A673 (cell line): ENCODE results near the gene CDCA4. TPM values are rescaled to one million over a fixed set of nuclear protein-coding genes. Genes with fewer than 3 reads are reported as not detected.

Experiments
- BruUV-seq: library from RNA; stranded (reverse); fragments of 400-500 nt; replicated peaks from 2 replicates; lab custom pipeline; 2021; lab: Mats Ljungman, UMichigan
- CTCF ChIA-PET: fragments of 300-600 bp; sonication (Branson Sonifier 250); formaldehyde crosslinking; loops from one replicate; lab custom pipeline; 2022; ENCODE audit warnings: antibody characterized with exemption; lab: Charles Lee
- POLR2A ChIA-PET: fragments of 300-600 bp; sonication (Branson Sonifier 250); formaldehyde crosslinking; loops from one replicate; lab custom pipeline; 2022; ENCODE audit warnings: antibody characterized with exemption; ENCODE audit not compliant: low non-redundant PET; lab: Charles Lee
- DNase-seq: peaks from one replicate; pipeline ENCODE4 v3.0.0-alpha.2; 2015; ENCODE audit warnings: low spot score
- H3K27ac ChIP-seq: fragments of 200-600 bp; sonication (generic); 2 replicates; pipeline ENCODE4 v1.5.1; 2016; ENCODE audit warnings: mixed run types, low read depth, mild to moderate bottlenecking, mixed read lengths, antibody characterized with exemption, low read length; ENCODE audit not compliant: poor library complexity, severe bottlenecking
- H3K27me3 ChIP-seq: fragments of 200-600 bp; sonication (generic); replicated peaks from 2 replicates; pipeline ENCODE4 v1.6.1; 2017; ENCODE audit warnings: mixed run types, low read depth, mild to moderate bottlenecking, mixed read lengths, antibody characterized with exemption, low read length; ENCODE audit not compliant: insufficient read depth, poor library complexity
- H3K36me3 ChIP-seq: fragments of 200-600 bp; sonication (generic); 2 replicates; pipeline ENCODE4 v1.6.1; 2016; ENCODE audit warnings: mixed run types, mild to moderate bottlenecking, mixed read lengths, antibody characterized with exemption, low read length; ENCODE audit not compliant: insufficient read depth, poor library complexity, severe bottlenecking
- H3K4me1 ChIP-seq: fragments of 200-600 bp; sonication (generic); 2 replicates; pipeline ENCODE4 v1.6.1; 2017; ENCODE audit warnings: mixed run types, mild to moderate bottlenecking, mixed read lengths, antibody characterized with exemption, low read length; ENCODE audit not compliant: insufficient read depth, poor library complexity, severe bottlenecking
- H3K4me3 ChIP-seq: fragments of 200-600 bp; sonication (generic); 2 replicates; pipeline ENCODE4 v1.5.1; 2016; ENCODE audit warnings: low read depth, mixed run types, mild to moderate bottlenecking, mixed read lengths, low read length; ENCODE audit not compliant: poor library complexity, severe bottlenecking
- H3K9me3 ChIP-seq: fragments of 200-600 bp; sonication (generic); 2 replicates; pipeline ENCODE4 v1.6.1; 2016; ENCODE audit warnings: mixed run types, low read depth, mild to moderate bottlenecking, mixed read lengths, antibody characterized with exemption, low read length; ENCODE audit not compliant: poor library complexity, severe bottlenecking
- EZH2 ChIP-seq: fragments of 200-600 bp; sonication (generic); IDR thresholded peaks from 2 replicates; pipeline ENCODE4 v1.6.1; 2017; ENCODE audit warnings: borderline replicate concordance, low read depth, mild to moderate bottlenecking, mixed read lengths, antibody characterized with exemption, low read length; ENCODE audit not compliant: poor library complexity, severe bottlenecking
- intact Hi-C: fragments of 100-400 bp; cut with micrococcal nuclease; formaldehyde crosslinking; loops from one replicate; pipeline ENCODE4 v1.10.0; 2022; ENCODE audit not compliant: unreplicated experiment
- total RNA-seq: library from RNA; stranded (reverse); gene quantifications from 2 replicates; pipeline ENCODE4 v1.2.3, GENCODE V29; 2021
- TF ChIP-seq, protein P1 (sequence below): fragments of 300-800, 200-600 bp; sonication (generic); conservative IDR thresholded peaks from 2 replicates; pipeline ENCODE4 v1.5.1; 2017; ENCODE audit warnings: low read depth, mild to moderate bottlenecking, antibody characterized with exemption, low read length, moderate library complexity, mixed read lengths

The CDCA4 gene
- total RNA-seq, 1 experiment from 2014 or later, result 49.7 TPM

DNA sequence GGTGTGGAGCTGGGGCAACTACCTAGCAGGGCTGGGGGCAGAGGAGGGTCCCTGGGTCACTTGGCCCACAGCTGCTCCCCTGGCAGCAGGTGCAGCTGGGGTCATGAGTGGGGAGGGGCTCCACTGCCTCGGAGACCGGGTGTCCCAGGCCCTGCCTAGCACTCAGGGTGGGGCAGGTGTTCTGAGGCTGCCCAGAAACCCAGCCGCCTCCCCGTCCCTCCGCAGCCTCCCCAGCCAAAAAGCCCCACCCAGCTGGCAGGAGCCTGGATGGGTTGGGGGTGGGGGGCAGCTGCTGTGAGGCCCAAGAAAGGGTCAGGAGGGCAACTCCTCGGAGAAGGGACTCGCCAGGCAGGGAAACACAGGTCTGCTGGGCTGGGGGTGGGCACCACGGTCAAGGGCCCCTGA lies 53.9 kb downstream of the CDCA4 start:
- ChIA-PET POLR2A (no interaction called here), CTCF (no interaction called here)
- intact Hi-C loops, result no loop called here
- H3K27me3 ChIP-seq, result no peaks in the 10 kb centered on the region
- H3K36me3 ChIP-seq, result no peaks in the 10 kb centered on the region
- no peak for TF ChIP-seq EZH2
- TF ChIP-seq, protein P1, sequence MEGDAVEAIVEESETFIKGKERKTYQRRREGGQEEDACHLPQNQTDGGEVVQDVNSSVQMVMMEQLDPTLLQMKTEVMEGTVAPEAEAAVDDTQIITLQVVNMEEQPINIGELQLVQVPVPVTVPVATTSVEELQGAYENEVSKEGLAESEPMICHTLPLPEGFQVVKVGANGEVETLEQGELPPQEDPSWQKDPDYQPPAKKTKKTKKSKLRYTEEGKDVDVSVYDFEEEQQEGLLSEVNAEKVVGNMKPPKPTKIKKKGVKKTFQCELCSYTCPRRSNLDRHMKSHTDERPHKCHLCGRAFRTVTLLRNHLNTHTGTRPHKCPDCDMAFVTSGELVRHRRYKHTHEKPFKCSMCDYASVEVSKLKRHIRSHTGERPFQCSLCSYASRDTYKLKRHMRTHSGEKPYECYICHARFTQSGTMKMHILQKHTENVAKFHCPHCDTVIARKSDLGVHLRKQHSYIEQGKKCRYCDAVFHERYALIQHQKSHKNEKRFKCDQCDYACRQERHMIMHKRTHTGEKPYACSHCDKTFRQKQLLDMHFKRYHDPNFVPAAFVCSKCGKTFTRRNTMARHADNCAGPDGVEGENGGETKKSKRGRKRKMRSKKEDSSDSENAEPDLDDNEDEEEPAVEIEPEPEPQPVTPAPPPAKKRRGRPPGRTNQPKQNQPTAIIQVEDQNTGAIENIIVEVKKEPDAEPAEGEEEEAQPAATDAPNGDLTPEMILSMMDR, result no peak
- no peak overlapping the region for H3K27ac ChIP-seq
- no peak overlapping the region for H3K4me3 ChIP-seq
- no peaks in the 10 kb centered on the region for H3K9me3 ChIP-seq
- DNase-seq, result no peak
- BruUV-seq, result no TSS peak
- peaks cover 12% of the 10 kb centered on the region for H3K4me1 ChIP-seq

DNA sequence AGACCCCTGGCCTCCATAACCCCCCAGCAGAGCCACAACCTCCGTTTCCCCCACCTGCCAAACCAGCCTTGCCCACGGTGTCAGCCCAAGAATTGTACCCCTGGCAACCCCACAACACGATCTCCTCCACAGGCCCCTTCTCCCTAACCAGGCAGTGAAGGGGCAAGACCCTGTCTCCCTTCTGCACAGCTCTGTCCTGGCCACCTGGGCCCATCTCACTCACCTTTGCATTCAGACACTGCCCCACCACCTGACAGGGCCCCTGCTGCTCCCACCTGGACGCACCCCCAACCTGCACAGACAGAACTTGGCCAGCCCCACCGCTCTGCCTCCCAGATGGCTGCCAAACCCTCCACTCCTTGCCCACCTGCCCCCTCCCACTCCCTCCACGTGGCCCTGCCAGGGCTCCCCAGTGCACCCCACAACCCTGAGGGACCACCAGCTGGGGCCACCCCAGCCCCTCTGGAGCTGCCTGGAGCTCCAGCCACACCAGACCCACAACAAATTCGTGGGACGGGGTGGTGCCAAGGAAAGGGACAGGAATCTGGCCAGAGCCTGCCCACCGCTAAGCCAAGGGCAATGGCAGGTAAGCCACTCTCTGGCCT lies 54.5 kb downstream of the CDCA4 start:
- CTCF ChIA-PET, result no interaction called here

DNA sequence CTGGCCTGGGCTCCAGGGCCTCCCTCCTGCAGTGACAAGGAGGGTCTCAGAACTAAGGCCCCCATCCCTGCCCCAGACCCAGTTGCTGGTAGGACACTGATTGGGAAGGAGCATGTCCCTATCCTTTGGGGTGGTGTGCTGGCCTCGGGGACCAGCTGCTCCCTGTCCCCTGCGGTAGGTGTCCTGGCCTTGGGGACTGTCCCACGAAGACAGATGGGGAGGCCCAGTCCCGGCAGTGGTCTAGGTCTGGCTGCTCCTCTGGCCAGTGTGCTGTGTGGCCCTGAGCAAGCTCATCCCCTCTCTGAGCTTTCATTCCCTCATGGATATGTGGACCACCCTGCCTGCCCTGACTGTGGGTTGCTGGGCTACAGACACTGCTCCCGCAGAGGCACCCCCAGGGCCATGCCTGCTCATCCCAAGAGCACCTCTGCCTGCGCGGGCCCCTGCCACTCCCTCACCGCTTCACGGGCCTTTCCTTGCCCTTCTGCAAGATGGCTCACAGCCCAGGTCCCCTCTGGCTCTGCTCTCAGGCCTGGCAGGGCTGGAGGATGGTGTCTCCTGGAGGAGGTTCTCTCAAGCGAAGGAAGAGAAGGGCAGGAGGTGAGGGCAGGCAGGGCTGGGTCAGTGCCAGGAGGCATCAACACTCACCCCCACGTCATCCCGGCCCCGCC lies 55.2 kb downstream of the CDCA4 start:
- CTCF ChIA-PET, result no interaction called here

More for the DNA sequence above, 54.5 kb downstream of the CDCA4 start:
- Histone ChIP-seq H3K27ac (no peak overlapping the region), H3K27me3 (no peaks in the 10 kb centered on the region), H3K4me1 (peaks cover 12% of the 10 kb centered on the region), H3K4me3 (no peak overlapping the region), H3K36me3 (no peaks in the 10 kb centered on the region), H3K9me3 (no peaks in the 10 kb centered on the region)
- intact Hi-C loops, result no loop called here
- POLR2A ChIA-PET, result no interaction called here
- BruUV-seq, result no TSS peak
- TF ChIP-seq, protein P1, result no peak
- no peak for TF ChIP-seq EZH2
- no peak for DNase-seq

More for the DNA sequence above, 55.2 kb downstream of the CDCA4 start:
- intact Hi-C loops, result no loop called here
- H3K27ac ChIP-seq, result no peak overlapping the region
- no peaks in the 10 kb centered on the region for H3K9me3 ChIP-seq
- H3K4me3 ChIP-seq, result no peak overlapping the region
- no peak for DNase-seq
- no peaks in the 10 kb centered on the region for H3K36me3 ChIP-seq
- POLR2A ChIA-PET, result no interaction called here
- no peaks in the 10 kb centered on the region for H3K27me3 ChIP-seq
- H3K4me1 ChIP-seq, result peaks cover 12% of the 10 kb centered on the region
- TF ChIP-seq, protein P1, result no peak
- TF ChIP-seq EZH2, result no peak
- no TSS peak for BruUV-seq
